Hematopoietic multipotent progenitor cell (in vitro differentiated cells): Measurements from ENCODE around the gene PF4V1. TPM values are rescaled to one million over a fixed set of nuclear protein-coding genes. Genes with fewer than 3 reads are reported as not detected.
A peak's percentile ranks its signal among the peaks of the same experiment; 100 is the strongest.
"Not testable (repeated sequence)": the region's sequence is repeated elsewhere in the genome, so short reads cannot be mapped to it uniquely, and the experiment has no call there.

Source experiments
- DNase-seq, 3 donors: peaks; one replicate each; pipeline ENCODE4 v3.0.0-alpha.2; 2011 to 2015; ENCODE audit warnings: low read depth in 2 of 3, low spot score in 2 of 3
- total RNA-seq: library from RNA; depleted of rRNA; stranded (reverse); fragments of >200 nt; gene quantifications from one replicate; pipeline ENCODE4 v1.2.3, GENCODE V29; 2012

Gene PF4V1
- total RNA-seq, 1 donor, result 1.1 TPM

DNA sequence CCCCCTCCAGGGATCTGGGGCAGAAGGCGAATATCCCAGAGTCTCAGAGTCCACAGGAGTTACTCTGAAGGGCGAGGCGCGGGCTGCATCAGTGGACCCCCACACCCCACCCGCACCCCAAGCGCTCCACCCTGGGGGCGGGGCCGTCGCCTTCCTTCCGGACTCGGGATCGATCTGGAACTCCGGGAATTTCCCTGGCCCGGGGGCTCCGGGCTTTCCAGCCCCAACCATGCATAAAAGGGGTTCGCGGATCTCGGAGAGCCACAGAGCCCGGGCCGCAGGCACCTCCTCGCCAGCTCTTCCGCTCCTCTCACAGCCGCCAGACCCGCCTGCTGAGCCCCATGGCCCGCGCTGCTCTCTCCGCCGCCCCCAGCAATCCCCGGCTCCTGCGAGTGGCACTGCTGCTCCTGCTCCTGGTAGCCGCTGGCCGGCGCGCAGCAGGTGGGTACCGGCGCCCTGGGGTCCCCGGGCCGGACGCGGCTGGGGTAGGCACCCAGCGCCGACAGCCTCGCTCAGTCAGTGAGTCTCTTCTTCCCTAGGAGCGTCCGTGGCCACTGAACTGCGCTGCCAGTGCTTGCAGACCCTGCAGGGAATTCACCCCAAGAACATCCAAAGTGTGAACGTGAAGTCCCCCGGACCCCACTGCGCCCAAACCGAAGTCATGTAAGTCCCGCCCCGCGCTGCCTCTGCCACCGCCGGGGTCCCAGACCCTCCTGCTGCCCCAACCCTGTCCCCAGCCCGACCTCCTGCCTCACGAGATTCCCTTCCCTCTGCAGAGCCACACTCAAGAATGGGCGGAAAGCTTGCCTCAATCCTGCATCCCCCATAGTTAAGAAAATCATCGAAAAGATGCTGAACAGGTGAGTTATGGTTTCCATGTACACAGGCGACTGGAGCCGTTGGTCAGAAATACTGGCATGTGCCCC, 16.3 kb downstream of the PF4V1 start, which contains the start of gene CXCL1:
Gene CXCL1 (plus strand): TSS at position 264 of the 926 bp plus-strand sequence. CDS start 78 bp downstream, at position 342.
- DNase-seq, result peak in 2 of 3 donors; percentile 37 to 60

DNA sequence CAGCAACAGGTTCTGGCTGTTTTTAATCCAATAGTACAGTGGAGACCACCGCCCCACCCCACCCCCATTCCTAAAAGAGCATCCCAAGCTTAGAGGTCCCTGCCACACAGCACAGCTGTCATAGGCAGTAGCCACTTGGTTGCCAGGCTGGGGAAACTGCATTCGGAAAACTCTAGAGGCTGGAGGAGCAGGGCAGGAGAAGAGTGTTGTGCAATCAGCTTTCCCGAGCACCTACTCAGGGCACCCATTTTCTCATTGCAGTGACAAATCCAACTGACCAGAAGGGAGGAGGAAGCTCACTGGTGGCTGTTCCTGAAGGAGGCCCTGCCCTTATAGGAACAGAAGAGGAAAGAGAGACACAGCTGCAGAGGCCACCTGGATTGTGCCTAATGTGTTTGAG, 17.2 kb downstream of the PF4V1 start:
- DNase-seq, result no peak

DNA sequence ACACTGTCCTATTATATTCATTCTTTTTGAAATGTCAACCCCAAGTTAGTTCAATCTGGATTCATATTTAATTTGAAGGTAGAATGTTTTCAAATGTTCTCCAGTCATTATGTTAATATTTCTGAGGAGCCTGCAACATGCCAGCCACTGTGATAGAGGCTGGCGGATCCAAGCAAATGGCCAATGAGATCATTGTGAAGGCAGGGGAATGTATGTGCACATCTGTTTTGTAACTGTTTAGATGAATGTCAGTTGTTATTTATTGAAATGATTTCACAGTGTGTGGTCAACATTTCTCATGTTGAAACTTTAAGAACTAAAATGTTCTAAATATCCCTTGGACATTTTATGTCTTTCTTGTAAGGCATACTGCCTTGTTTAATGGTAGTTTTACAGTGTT, 17.7 kb downstream of the PF4V1 start:
- no peak for DNase-seq

DNA sequence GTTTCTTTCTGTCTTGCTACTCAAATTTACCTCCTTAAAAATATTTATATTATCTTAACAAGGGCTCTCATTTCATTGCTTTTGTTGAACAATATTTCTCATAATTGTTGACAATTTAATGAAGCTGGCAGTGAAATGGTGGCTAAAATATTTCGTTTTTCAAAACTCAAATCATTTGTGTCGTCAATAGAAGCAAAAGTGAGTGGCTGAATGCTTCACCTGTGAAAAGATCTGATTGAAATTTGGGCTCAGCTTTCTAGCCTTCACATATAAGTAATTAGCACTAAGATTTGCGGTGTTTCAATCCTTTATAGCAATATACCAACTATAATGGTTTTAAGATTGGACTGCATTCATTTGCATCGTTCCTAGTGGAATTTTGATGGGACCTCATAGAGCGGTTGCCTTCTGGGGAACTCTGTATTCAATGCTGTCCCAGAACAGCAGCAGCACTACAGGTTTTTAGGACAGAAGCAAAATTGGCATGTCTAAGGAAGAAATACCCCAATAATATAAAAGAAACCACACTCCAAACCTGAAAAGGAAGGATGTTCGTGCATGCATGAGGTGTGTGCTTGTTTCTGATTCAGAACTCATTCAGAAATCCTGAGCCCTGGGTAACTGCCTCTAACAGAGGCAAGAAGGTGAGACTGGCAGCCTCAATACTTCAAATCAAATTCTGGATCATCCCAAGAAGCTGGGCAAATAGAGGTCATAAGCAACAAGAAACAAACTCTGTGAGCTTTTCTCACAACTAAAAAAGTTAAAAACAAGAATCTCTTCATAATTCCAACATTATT, 18.6 kb downstream of the PF4V1 start:
- no peak for DNase-seq

GRCh38 chr4:73872316-73873108, 19.4 kb downstream of the PF4V1 start:
- peak in 1 of 3 donors; percentile 29 for DNase-seq

DNA sequence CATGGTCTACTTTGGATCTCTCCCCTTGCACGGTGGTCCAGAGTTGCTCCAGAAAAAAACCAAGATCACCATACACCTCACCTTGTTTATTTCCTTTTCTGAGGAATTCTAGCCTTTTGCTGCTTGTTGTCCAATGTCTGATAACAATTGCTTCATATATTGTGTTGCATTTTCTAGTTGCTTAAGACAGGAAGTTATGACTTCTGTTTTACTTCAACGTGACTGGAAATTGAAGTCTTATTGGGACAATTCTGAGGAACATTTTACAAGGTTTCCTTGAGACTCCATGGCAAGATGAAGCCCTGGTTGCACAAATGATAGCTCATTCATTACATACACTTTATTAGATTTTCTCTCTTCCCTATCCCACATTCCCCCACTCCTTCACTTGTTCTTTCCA, 21.3 kb downstream of the PF4V1 start:
- no peak for DNase-seq

GRCh38 chr4:73875401-73875800, 22.3 kb downstream of the PF4V1 start:
- no peak for DNase-seq

GRCh38 chr4:73883306-73883705, 30.2 kb downstream of the PF4V1 start:
- no peak for DNase-seq

DNA sequence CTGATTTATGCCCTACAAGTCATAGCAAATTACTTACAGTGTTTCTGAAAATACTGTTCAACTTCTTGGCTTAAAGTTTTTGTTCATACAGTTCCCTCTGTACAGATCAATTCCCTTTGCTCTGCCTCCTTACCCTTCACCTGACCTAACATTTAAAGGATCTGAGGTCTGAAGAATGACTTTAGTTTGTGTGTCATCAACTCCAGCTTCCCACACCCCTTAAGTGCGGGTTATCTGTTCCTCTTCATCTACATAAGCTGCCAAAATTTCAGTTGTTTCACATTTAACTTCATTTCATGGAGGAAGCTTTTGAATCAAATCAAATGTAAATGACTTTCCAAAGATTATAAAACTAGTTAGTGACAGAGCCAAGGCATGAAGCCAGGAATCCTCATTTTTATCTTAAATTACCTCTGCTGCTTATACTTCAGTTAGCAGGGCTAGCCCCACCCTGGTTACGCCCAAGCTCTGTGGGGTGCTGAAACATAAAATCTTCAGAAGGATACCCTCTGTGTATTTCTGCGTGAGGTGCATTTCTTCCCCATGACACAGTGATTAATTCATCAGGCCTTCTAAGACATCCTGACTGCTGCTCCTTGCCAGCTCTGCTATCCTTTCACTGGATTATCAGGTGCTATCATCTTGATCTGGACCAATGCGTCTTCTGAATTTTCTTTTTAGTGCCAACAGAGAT, 32.6 kb downstream of the PF4V1 start:
- DNase-seq, result no peak

DNA sequence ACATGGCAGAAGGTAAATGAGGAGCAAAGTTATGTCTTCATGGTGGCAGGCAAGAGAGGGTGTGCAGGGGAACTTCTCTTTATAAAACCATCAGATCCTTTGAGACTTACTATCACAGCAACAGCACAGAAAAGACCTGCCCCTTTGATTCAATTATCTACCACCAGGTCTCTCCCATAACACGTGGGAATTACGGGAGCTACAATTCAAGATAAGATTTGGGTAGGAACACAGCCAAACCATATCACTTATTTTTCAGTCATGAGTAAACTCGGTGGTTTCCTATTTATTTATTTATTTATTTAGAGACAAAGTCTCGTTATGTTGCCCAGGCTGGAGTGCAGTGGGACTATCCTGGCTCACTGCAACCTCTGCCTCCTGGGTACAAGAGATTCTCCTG, 38.2 kb downstream of the PF4V1 start:
- no peak for DNase-seq

GRCh38 chr4:73891739-73892405, 38.8 kb downstream of the PF4V1 start:
- no peak for DNase-seq

GRCh38 chr4:73892966-73893365, 39.9 kb downstream of the PF4V1 start:
- no peak for DNase-seq

- DNase-seq, result no peak
These were observed 40.9 kb downstream of the PF4V1 start for GRCh38 chr4:73894001-73894400.

DNA sequence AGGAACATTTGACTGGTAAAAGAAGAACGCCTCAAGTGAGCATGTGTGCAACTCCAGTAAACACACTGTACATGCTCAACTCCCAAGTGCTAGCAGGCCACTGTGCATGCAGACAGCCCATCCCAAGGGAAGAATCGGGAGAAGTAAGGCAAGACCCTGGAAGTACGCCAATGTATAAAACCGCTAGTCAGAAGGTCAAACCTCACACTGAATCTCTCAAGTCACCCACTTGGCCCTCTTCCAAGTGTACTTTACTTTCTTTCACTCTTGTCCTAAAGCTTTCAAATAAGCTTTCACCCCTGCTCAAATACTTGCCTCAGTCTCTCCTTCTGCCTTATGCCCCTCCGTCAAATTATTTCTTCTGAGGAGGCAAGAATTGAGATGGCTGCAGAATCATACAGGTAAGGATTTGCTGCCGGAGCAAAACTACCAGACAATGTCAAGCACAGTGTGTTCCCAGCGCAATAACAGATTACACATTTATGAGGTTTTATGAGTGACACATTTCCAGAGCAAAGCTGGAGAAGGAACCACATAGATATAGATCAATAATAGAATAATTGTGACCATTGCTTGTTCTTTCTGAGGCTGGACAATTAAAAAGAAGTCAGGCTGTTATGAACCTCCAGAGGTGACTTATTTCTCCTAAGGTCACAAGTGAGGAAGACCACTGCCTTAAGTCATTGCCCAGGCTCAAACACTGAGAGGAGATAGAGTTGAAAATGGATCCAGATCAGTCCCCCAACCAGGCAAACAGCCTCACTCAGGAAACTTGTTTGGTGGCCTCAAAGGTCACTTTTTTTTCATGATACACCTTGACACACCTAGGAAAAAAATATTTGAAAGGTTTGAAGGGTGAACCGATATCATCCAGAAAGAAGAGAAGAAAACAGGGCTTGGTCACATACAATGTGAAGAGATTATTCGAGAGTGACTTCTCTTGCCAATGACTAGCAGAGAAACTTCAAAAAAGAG, 42.4 kb downstream of the PF4V1 start:
- peak in 1 of 3 donors; percentile 51 for DNase-seq

DNA sequence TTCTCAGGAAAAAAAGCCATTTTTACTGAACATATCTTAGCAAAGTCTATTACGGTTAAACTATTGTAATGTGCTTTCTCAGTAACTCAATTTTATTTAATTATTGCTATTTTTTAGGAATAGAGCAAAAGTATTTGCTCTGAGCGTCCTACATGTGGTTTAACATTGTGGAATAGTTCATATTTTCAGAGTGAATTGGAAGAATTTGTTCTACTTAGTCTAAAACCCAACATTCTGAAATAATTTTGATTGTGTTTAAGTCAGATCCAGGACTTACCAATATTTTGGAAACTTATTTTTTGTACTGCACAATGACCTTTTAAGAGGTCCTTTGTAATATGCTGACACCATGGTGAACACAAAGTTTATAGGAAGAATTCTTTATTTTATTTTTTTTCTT, 43.3 kb downstream of the PF4V1 start:
- DNase-seq, result no peak

DNA sequence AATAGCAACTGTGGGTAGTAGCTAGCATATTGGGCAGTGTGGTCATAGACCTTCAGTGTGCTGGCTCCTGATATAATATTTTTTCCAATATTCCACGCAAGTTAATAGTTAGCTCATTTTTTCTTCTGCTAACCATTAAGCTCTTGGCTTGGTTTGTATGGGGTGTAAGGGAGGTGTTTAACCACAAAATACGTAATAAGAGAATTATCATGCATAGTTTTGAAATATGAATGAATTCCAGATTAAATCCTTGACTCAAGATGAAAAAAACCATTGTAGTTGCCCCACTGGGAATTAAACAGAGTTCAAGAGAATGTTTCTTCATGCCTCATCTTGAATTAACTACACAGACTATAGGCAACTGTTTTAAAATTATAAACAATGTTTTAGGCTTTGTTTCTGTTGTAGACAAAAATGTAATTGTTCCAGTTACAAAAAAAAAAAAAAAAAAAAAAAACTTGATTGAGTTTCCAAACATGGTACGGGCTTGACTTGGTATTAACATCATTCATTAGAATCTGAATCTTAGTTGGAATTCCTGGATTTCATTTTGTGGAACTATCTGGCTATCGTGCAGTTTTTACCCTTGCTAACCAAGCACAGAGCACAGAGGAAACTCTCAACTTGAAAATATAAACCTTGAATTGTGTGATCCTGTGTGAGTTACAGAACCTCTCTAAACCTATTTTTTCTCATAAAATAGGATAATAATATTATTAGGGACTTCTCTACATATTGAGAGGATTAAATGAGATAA, 44.5 kb downstream of the PF4V1 start:
- DNase-seq, result no peak

DNA sequence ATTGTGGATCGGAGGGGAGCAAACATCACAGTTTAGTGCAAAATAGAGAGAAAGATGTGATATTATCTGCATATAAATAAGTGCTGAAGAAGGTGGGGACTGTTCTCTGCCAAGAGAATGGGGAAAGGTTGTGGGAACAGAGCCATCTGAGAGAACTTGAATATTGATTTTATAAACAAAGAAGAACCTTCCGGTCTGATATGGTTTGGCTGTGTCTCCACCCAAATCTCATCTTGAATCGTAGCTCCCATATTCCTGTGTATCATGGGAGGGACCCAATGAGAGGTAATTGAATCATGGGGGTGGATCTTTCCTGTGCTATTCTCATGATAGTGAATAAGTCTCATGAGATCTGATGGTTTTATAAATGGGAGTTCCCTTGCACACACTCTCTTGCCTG, 46.2 kb downstream of the PF4V1 start:
- not testable (repeated sequence) for DNase-seq

DNA sequence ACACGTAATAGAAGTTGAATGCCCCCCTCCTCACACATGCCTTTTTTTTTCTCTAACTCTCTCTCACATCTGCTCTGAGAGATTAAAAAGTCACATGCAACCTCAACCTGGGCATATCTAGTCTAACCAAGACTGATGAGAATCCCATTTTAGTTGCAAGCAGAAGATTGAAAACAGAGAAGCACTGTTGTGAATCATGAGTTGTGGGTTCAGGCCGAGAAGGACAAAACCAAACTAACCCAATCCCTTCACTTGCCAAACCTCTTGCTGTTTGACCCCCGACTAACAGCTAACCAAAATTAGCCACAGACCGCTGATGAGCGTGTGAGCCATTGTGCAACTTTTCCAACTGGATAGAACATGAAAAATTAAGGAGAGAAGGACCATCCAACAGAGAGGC, 47.9 kb downstream of the PF4V1 start:
- DNase-seq, result no peak
